ENCODE data around the gene TTC34.

The TTC34 gene

DNA sequence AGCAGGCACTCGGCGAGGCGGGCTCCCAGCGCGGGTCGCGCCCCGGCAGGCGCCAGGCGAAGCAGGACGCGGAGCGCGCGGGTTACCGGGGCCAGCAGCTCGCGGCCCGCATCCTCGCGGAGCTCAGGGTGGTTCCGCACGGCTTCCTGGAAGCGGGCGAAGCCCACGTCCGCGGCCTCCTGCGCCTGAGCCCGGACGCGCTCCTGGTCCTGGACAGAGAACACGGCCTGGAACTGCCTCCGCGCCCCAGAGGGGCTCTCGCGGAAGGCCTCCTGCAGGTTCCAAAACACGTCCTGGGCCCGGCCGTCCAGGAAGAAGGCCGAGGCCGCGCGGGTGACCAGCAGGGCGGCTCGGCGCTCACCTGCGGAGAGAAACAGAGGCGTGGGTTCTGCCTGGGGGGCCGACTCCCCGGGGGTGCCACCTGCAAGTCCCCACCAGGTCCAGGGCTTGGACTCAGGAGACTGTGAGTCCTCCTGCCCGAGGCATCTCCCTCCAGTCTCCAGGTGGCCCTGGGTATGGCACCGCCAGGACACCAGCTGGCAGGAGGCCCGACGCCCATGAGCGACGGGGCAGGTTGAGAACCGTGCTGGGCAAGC lies 11.4 kb downstream of the TTC34 start:
- Histone ChIP-seq H3K27ac (ENCODE audit: low read depth, low read length, poor library complexity, severe bottlenecking) (no peak overlapping the region), H2AFZ (ENCODE audit: low read length) (no peak overlapping the region), H3K4me1 (ENCODE audit: insufficient read depth, low read length, severe bottlenecking) (no peaks in the 10 kb centered on the region), H3K9me2 (ENCODE audit: low read depth, low read length) (no peaks in the 10 kb centered on the region), H3K9me3 (ENCODE audit: low read length) (no peaks in the 10 kb centered on the region), H4K20me1 (ENCODE audit: insufficient read depth, low read length) (no peaks in the 10 kb centered on the region), H3F3A (ENCODE audit: insufficient read depth, low read length) (no peaks in the 10 kb centered on the region), H3K27me3 (ENCODE audit: insufficient read depth, low read length) (no peaks in the 10 kb centered on the region; the same call in 1 of the 2 replicates), H3K36me3 (ENCODE audit: insufficient read depth, low read length) (no peaks in the 10 kb centered on the region), H3K4me2 (ENCODE audit: low read length) (no peak overlapping the region), H3K79me2 (ENCODE audit: insufficient read depth, low read length) (no peaks in the 10 kb centered on the region), H3K9ac (ENCODE audit: low read length) (no peak overlapping the region), H3K4me3 (ENCODE audit: low read depth, low read length, poor library complexity, severe bottlenecking) (no peak overlapping the region)
- TF ChIP-seq, protein P1, sequence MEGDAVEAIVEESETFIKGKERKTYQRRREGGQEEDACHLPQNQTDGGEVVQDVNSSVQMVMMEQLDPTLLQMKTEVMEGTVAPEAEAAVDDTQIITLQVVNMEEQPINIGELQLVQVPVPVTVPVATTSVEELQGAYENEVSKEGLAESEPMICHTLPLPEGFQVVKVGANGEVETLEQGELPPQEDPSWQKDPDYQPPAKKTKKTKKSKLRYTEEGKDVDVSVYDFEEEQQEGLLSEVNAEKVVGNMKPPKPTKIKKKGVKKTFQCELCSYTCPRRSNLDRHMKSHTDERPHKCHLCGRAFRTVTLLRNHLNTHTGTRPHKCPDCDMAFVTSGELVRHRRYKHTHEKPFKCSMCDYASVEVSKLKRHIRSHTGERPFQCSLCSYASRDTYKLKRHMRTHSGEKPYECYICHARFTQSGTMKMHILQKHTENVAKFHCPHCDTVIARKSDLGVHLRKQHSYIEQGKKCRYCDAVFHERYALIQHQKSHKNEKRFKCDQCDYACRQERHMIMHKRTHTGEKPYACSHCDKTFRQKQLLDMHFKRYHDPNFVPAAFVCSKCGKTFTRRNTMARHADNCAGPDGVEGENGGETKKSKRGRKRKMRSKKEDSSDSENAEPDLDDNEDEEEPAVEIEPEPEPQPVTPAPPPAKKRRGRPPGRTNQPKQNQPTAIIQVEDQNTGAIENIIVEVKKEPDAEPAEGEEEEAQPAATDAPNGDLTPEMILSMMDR (IDR thresholded peaks at IDR 0.05; ENCODE audit: low read length) = no peak
- TF ChIP-seq EZH2 (IDR thresholded peaks at IDR 0.05; ENCODE audit: borderline replicate concordance, low read length) = no peak

DNA sequence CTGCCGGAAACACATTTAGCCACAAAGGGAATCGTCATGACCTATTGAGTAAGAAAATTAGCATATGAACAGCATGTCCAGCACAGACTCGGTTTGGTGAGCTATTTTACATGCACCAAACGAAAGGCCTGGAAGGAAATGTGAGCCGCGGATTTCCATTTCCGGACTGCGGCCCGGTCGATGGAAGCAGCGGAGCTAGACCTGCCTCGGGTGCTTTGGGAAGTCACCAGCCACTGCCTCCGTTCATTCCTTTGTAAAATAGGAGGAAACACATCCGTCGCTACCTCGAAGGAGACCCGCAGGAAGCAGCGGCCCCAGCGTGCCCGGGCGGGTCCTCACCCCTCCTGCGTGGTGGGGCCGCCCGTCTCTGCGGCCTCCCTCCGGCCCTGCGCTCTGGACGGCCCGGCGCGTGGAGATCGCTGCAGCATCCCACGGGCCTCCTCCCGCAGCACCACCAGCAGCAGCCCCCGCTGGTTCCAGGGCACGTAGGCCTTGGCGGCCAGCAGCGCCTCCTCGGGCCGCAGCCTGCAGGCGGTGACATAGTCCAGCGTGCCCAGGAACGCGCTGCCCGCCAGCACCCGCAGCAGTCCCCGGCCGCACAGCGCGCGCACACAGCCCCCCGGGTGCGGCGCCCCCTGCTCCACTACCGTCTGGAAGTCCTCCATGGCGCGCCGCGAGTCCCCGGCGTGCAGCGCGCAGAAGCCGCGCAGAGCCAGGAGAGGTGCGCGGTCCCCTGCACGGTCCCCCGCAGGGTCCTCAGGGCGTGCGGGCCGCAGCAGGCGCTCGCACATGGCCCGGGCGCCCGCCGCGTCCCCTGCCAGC lies 12.1 kb downstream of the TTC34 start:
- H3K9ac ChIP-seq (ENCODE audit: low read length) = no peak overlapping the region
- TF ChIP-seq EZH2 (IDR thresholded peaks at IDR 0.05; ENCODE audit: borderline replicate concordance, low read length) = no peak
- TF ChIP-seq, protein P1 (IDR thresholded peaks at IDR 0.05; ENCODE audit: low read length) = no peak
- no peak overlapping the region for H3K4me3 ChIP-seq (ENCODE audit: low read depth, low read length, poor library complexity, severe bottlenecking)
- no peak overlapping the region for H3K27ac ChIP-seq (ENCODE audit: low read depth, low read length, poor library complexity, severe bottlenecking)
- H4K20me1 ChIP-seq (ENCODE audit: insufficient read depth, low read length) = no peaks in the 10 kb centered on the region
- no peaks in the 10 kb centered on the region for H3K36me3 ChIP-seq (ENCODE audit: insufficient read depth, low read length)
- H3K27me3 ChIP-seq (ENCODE audit: insufficient read depth, low read length) = no peaks in the 10 kb centered on the region; the same call in 1 of the 2 replicates
- H3K9me3 ChIP-seq (ENCODE audit: low read length) = no peaks in the 10 kb centered on the region
- no peaks in the 10 kb centered on the region for H3K9me2 ChIP-seq (ENCODE audit: low read depth, low read length)
- H3F3A ChIP-seq (ENCODE audit: insufficient read depth, low read length) = no peaks in the 10 kb centered on the region
- H3K4me2 ChIP-seq (ENCODE audit: low read length) = no peak overlapping the region
- no peaks in the 10 kb centered on the region for H3K79me2 ChIP-seq (ENCODE audit: insufficient read depth, low read length)
- H2AFZ ChIP-seq (ENCODE audit: low read length) = no peak overlapping the region
- H3K4me1 ChIP-seq (ENCODE audit: insufficient read depth, low read length, severe bottlenecking) = no peaks in the 10 kb centered on the region

DNA sequence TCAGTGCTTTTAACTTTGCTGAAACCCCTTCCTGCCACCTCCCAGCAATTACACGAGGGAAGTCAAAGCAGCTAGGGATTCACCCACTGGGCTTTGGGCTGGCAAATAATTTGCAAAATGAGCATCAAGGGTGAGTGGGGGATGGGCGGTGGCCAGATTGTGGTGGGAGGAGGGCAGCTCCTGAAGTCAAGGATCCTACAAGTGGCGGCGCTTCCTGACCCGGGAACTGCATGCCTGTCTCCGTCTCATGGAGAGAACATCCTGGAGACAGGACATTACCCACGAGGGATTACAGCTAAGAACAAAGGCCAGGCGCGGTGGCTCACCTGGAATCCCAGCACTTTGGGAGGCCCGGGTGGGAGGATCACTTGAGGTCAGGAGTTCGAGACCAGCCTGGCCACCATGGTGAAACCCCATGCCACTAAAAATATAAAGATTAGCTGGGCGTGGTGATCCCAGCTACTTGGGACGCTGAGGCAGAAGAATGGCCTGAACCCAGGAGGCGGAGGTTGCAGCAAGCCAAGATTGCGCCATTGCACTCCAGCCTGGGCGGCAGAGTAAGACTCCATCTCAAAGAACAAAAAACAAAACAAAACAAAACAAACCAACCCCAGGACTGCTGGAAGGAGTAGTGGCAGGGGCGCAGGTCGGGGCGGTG lies 12.9 kb downstream of the TTC34 start:
- Histone ChIP-seq H3K9ac (ENCODE audit: low read length) (no peak overlapping the region), H3K79me2 (ENCODE audit: insufficient read depth, low read length) (no peaks in the 10 kb centered on the region), H3K9me3 (ENCODE audit: low read length) (no peaks in the 10 kb centered on the region), H3F3A (ENCODE audit: insufficient read depth, low read length) (no peaks in the 10 kb centered on the region), H3K27ac (ENCODE audit: low read depth, low read length, poor library complexity, severe bottlenecking) (no peak overlapping the region), H3K4me3 (ENCODE audit: low read depth, low read length, poor library complexity, severe bottlenecking) (no peak overlapping the region), H3K4me2 (ENCODE audit: low read length) (no peak overlapping the region), H4K20me1 (ENCODE audit: insufficient read depth, low read length) (no peaks in the 10 kb centered on the region), H2AFZ (ENCODE audit: low read length) (no peak overlapping the region), H3K9me2 (ENCODE audit: low read depth, low read length) (no peaks in the 10 kb centered on the region), H3K36me3 (ENCODE audit: insufficient read depth, low read length) (no peaks in the 10 kb centered on the region), H3K4me1 (ENCODE audit: insufficient read depth, low read length, severe bottlenecking) (no peaks in the 10 kb centered on the region), H3K27me3 (ENCODE audit: insufficient read depth, low read length) (no peaks in the 10 kb centered on the region; the same call in 1 of the 2 replicates)
- TF ChIP-seq, protein P1 (IDR thresholded peaks at IDR 0.05; ENCODE audit: low read length) = no peak
- TF ChIP-seq EZH2 (IDR thresholded peaks at IDR 0.05; ENCODE audit: borderline replicate concordance, low read length) = no peak
